Measurements from ENCODE around the gene GNAQ.

Gene GNAQ

GRCh38 chr9:77848897-77849296 lies 182.7 kb downstream of the GNAQ start:
- peak in 34 of 56 donors; percentile 6 to 84 (median 38) for DNase-seq

- peak in 44 of 56 donors; percentile 10 to 77 (median 44) for DNase-seq
These were observed 183.2 kb downstream of the GNAQ start for GRCh38 chr9:77848404-77848803.

GRCh38 chr9:77847626-77848025 lies 184.0 kb downstream of the GNAQ start:
- DNase-seq, result no peak

GRCh38 chr9:77847059-77847499 lies 184.5 kb downstream of the GNAQ start:
- no peak for DNase-seq

GRCh38 chr9:77844415-77844814 lies 187.2 kb downstream of the GNAQ start:
- DNase-seq, result no peak

- no peak for DNase-seq
These were observed 187.8 kb downstream of the GNAQ start for GRCh38 chr9:77843871-77844155.

- DNase-seq, result no peak
These were observed 188.3 kb downstream of the GNAQ start for GRCh38 chr9:77843076-77843870.

GRCh38 chr9:77841739-77842386 lies 189.7 kb downstream of the GNAQ start:
- peak in 2 of 56 donors; percentile 15 to 21 for DNase-seq

GRCh38 chr9:77839459-77840140 lies 192.0 kb downstream of the GNAQ start:
- DNase-seq, result no peak

- no peak for DNase-seq
These were observed 192.6 kb downstream of the GNAQ start for GRCh38 chr9:77838986-77839385.

- DNase-seq, result no peak
These were observed 196.6 kb downstream of the GNAQ start for GRCh38 chr9:77834898-77835488.

- DNase-seq, result no peak
These were observed 197.8 kb downstream of the GNAQ start for GRCh38 chr9:77833561-77834429.

GRCh38 chr9:77832639-77833038 lies 199.0 kb downstream of the GNAQ start:
- DNase-seq, result peak in 1 of 56 donors; percentile 28

GRCh38 chr9:77831781-77832180 lies 199.8 kb downstream of the GNAQ start:
- no peak for DNase-seq

- DNase-seq, result no peak
These were observed 200.9 kb downstream of the GNAQ start for GRCh38 chr9:77830618-77831285.

GRCh38 chr9:77829420-77829819 lies 202.2 kb downstream of the GNAQ start:
- DNase-seq, result no peak

GRCh38 chr9:77827104-77827784 lies 204.4 kb downstream of the GNAQ start:
- no peak for DNase-seq

- no peak for DNase-seq
These were observed 205.0 kb downstream of the GNAQ start for GRCh38 chr9:77826621-77827020.

- no peak for DNase-seq
These were observed 205.5 kb downstream of the GNAQ start for GRCh38 chr9:77826116-77826515.

- no peak for DNase-seq
These were observed 206.2 kb downstream of the GNAQ start for GRCh38 chr9:77825361-77825760.

Data from nucleus accumbens (tissue), 56 donors.